Lower leg skin (tissue), 3 donors: Measurements from ENCODE around the gene SECTM1.

Source experiments
- POLR2A ChIP-seq, 2 donors: fragments of 450-650 bp; IDR thresholded peaks; one replicate each; pipeline ENCODE4 v1.6.1; 2016 to 2017; ENCODE audit warnings: antibody characterized with exemption in 2 of 2, mild to moderate bottlenecking in 1 of 2, moderate library complexity in 1 of 2
- TF ChIP-seq, protein P1 (sequence below), 3 donors: fragments of 450-650 bp; IDR thresholded peaks; one replicate each; pipeline ENCODE4 v1.5.1; 2016; ENCODE audit warnings: antibody characterized with exemption in 3 of 3, mild to moderate bottlenecking in 3 of 3, moderate library complexity in 2 of 3

DNA sequence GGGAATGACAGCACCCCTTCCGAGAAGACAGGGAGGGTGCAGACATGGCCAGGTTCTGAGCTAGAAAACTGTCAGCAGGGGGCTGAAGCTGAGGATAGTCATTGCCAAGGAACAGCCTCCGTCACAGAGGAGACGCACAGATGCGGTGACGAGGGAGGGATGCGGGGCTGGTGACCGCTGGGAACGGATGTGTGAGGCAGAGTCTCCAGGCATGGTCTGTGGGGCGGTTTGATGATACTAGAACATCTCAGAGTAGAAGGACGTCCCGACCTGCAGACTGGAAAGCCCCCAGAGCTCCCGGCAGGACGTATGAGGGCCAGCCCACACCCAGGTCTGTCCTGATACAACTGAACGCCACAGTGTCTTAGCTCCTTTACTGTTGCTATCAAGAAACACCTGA is 58.2 kb downstream of the SECTM1 start:
- TF ChIP-seq, protein P1, sequence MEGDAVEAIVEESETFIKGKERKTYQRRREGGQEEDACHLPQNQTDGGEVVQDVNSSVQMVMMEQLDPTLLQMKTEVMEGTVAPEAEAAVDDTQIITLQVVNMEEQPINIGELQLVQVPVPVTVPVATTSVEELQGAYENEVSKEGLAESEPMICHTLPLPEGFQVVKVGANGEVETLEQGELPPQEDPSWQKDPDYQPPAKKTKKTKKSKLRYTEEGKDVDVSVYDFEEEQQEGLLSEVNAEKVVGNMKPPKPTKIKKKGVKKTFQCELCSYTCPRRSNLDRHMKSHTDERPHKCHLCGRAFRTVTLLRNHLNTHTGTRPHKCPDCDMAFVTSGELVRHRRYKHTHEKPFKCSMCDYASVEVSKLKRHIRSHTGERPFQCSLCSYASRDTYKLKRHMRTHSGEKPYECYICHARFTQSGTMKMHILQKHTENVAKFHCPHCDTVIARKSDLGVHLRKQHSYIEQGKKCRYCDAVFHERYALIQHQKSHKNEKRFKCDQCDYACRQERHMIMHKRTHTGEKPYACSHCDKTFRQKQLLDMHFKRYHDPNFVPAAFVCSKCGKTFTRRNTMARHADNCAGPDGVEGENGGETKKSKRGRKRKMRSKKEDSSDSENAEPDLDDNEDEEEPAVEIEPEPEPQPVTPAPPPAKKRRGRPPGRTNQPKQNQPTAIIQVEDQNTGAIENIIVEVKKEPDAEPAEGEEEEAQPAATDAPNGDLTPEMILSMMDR (IDR thresholded peaks at IDR 0.05), result no peak
- no peak for TF ChIP-seq POLR2A (IDR thresholded peaks at IDR 0.05)
